Mucosa of rectum (tissue), 2 donors: ENCODE measurements around the gene ATP6AP1.
A peak's percentile ranks its signal among the peaks of the same experiment; 100 is the strongest.

ENCODE experiments used
- H3K27ac ChIP-seq, 2 donors: one replicate each; pipeline ENCODE4 v1.7.0; 2013; ENCODE audit warnings: inconsistent platforms in 2 of 2, low read depth in 2 of 2, low read length in 2 of 2
- H3K27me3 ChIP-seq, 2 donors: one replicate each; pipeline ENCODE4 v1.7.0; 2013; ENCODE audit warnings: low read length in 2 of 2; ENCODE audit not compliant: control insufficient read depth in 2 of 2, insufficient read depth in 2 of 2
- H3K36me3 ChIP-seq, 2 donors: one replicate each; pipeline ENCODE4 v1.7.0; 2013; ENCODE audit warnings: low read length in 2 of 2; ENCODE audit not compliant: control insufficient read depth in 2 of 2, insufficient read depth in 2 of 2
- H3K4me1 ChIP-seq, 2 donors: one replicate each; pipeline ENCODE4 v1.7.0; 2013; ENCODE audit warnings: low read length in 2 of 2, mild to moderate bottlenecking in 1 of 2; ENCODE audit not compliant: control insufficient read depth in 2 of 2, insufficient read depth in 2 of 2
- H3K4me3 ChIP-seq, 2 donors: one replicate each; pipeline ENCODE4 v1.7.0; 2013; ENCODE audit warnings: low read length in 2 of 2
- H3K9ac ChIP-seq, 2 donors: one replicate each; pipeline ENCODE4 v1.7.0; 2013; ENCODE audit warnings: low read length in 2 of 2, low read depth in 1 of 2, mild to moderate bottlenecking in 1 of 2
- H3K9me3 ChIP-seq, 2 donors: one replicate each; pipeline ENCODE4 v1.7.0; 2013; ENCODE audit warnings: low read length in 2 of 2; ENCODE audit not compliant: control insufficient read depth in 2 of 2
- donor health status: healthy.
- donor health status: Normal muscosa, but diverticular disease.

The ATP6AP1 gene

DNA sequence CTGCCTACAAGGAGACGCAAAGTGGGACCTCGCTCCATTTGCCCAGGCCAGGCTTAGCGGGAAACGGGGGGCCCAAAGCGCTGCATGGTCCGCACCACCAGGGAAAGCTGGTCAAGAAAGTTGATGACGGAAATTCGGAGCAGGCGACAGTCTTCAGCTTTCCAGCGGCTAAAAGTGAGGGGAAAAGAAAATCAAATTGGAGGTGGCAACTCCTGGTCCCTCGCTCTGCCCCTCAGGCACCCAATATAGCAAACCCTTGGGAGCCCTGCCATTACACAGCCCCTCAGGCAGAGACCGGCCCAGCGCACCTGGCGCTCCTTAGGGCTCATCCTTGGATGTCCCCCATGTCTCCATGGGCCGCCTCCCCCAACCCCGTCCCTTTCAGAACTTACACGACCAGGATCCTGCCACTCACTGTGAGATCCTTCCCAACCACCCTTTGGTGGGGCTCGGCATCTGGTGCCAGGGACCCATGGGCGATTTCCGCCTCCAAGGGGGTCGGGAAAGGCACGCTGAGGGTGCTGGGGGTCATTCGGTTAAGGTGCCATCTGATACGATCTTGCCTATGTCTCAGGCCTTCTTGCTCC is 49.5 kb downstream of the ATP6AP1 start:
- no peaks in the 10 kb centered on the region for H3K9me3 ChIP-seq
- peak overlapping the region; percentile 32 to 65 for H3K9ac ChIP-seq
- peaks cover 0 to 4% of the 10 kb centered on the region in 2 donors for H3K27me3 ChIP-seq
- H3K27ac ChIP-seq: peak overlapping the region in 1 of 2 donors; percentile 86
- peak overlapping the region; percentile 59 to 72 for H3K4me3 ChIP-seq
- H3K4me1 ChIP-seq: peaks cover 4 to 5% of the 10 kb centered on the region in 2 donors
- peaks cover 0 to 3% of the 10 kb centered on the region in 2 donors for H3K36me3 ChIP-seq

DNA sequence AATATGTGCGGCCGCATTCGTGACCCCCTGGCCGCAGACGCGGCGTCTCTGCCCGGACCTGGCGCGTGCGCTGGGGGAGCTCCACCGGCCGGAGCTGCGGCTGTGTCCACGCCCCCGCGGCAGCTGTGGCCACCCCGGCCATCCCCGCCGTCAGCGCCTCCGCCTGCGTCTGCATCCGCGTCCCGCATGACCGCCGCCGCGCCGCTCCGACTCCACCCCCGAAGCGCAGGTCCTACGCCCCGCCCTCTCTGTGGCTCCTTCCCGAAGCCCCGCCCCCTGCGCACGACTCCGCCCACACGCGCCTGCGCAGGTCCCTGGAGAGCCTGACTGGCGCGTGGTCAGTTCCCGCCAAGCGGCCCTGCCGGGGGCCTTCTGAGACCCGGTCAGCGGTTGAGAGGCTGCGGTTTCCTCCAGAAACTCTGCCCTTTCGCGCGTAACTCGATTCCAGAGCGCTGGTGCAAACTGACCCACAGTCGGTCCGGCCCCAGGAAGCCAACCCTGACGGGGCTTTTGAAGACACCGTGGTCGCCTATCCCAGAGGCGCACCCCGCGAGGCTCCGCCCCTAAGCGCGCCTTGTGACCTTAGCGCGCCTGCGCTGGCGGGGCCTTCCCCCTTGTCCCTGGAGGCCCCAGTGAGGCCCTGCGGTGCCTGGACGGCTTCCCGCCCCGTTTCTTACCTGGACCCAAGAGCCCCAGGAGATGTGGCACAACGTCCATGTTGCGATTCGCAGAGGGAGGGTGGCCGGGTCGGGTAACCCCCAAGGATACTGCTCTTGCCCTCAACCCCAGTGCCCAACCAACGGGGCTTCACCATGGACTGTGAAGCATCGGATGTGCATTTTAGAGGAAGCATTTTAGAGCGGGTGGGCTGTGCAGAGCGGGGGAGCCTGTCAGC is 50.5 kb downstream of the ATP6AP1 start, which contains the start of gene LAGE3:
Gene LAGE3, minus strand, starts transcription at position 554 of the 895 bp plus-strand sequence. Its CDS starts 366 bp downstream, at position 188.
- Histone ChIP-seq H3K4me3 (peak within 1 kb of the TSS; percentile 59 to 72), H3K27me3 (no peaks in the 10 kb centered on the region), H3K9ac (peak within 1 kb of the TSS; percentile 65 to 66), H3K4me1 (peaks cover 4 to 5% of the 10 kb centered on the region in 2 donors), H3K27ac (peak within 1 kb of the TSS; percentile 81 to 86), H3K9me3 (no peaks in the 10 kb centered on the region), H3K36me3 (peaks cover 0 to 3% of the 10 kb centered on the region in 2 donors)

DNA sequence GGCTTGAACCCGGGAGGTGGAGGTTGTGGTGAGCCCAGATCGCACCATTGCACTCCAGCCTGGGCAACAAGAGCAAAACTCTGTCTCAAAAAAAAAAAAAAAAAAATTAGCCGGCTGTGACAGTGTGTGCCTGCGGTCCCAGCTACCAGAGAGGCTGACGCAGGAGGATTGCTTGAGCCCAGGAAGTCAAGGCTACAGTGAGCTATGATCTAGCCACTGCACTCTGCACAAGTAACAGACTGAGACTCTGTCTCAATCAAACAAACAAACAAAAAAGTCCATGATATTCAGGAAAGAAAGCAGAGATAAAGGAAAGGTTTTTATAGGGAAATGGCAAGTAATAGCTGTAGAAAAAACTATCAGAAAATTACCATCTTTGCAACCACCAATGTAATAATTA is 52.7 kb downstream of the ATP6AP1 start:
- Histone ChIP-seq H3K9ac (no peak overlapping the region), H3K4me1 (peaks cover 11 to 13% of the 10 kb centered on the region in 2 donors), H3K27ac (no peak overlapping the region), H3K9me3 (no peaks in the 10 kb centered on the region), H3K27me3 (peaks cover 0 to 3% of the 10 kb centered on the region in 2 donors), H3K4me3 (no peak overlapping the region), H3K36me3 (peaks cover 0 to 5% of the 10 kb centered on the region in 2 donors)

DNA sequence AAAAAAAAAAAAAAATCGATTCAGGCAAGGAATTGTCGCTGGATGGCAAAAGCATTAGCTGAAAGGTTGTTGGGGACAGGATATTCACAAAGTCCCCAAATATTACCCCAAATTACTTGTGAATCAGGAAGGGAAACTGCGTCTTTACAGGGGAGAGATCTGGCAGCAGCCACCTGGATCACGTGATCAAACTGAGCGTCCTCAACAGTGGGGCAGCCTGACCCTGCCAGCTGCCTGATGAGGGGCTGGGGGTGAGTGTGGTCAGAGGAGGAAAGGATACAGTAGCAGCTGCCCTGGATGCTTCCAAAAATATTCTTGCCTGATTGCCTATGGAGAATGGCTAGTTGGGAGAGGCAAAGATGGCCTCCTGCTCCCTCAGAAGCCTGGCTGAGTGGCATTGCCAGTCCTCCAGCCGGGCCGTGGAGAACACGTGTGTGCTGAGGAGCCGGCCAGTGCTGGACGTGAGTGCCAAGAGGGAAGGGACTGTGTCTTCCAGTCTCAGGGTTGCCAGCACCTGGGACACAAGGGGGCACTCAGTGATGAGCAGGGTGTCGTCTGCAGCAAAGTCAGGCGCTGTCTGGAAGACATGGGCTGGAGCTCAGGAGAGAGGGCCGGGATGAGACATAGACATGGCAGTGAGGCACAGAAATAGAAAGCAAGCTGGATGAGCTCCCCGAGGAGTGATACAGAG is 53.6 kb downstream of the ATP6AP1 start:
- Histone ChIP-seq H3K4me3 (no peak overlapping the region), H3K4me1 (peaks cover 14 to 15% of the 10 kb centered on the region in 2 donors), H3K27ac (no peak overlapping the region), H3K9ac (no peak overlapping the region), H3K9me3 (no peaks in the 10 kb centered on the region), H3K27me3 (peaks cover 0 to 3% of the 10 kb centered on the region in 2 donors), H3K36me3 (peaks cover 0 to 5% of the 10 kb centered on the region in 2 donors)

DNA sequence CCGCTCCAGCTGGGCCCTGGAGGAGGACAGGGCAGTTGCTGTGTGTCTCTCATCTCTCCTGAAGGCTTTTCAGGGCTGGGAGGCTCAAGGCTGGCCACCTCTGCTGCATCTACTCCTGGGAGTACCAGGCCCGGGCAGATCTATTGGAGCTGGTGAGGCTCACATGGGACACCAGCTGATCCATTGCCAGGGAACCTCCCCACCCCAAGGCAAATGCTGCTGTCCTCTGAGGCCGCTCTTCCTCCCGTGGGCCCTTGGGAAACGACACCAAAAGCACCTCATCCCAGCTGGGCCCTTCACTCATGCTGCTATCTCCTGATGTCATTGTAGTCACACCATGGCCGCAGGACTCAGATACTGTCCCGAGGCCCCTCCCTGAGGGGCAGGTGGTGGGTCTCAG is 54.3 kb downstream of the ATP6AP1 start:
- Histone ChIP-seq H3K4me3 (no peak overlapping the region), H3K27ac (no peak overlapping the region), H3K9ac (no peak overlapping the region)

DNA sequence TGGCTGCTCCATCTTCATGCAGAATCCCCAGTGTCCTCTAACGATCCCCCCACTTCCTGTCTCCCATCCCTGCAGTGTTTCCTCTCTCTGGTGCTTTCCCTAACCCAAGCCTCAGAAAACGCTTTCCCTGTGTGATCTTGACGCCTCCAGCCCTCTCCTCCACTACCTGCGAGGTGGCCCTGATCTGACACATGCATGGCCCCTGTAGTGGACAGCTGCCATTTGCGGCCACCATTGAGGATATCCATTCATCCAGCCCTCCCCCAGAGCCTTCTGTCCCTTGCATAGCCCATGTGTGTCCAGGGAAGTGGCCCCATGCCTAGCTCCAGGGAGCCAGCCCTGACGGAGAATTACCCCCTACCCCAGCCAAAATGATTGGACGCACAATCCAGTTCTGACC is 54.8 kb downstream of the ATP6AP1 start:
- H3K27me3 ChIP-seq: peaks cover 0 to 3% of the 10 kb centered on the region in 2 donors
- no peak overlapping the region for H3K27ac ChIP-seq
- no peak overlapping the region for H3K9ac ChIP-seq
- peaks cover 0 to 5% of the 10 kb centered on the region in 2 donors for H3K36me3 ChIP-seq
- H3K9me3 ChIP-seq: no peaks in the 10 kb centered on the region
- H3K4me3 ChIP-seq: no peak overlapping the region
- H3K4me1 ChIP-seq: peaks cover 11 to 15% of the 10 kb centered on the region in 2 donors

More for the DNA sequence above, 54.3 kb downstream of the ATP6AP1 start:
- Histone ChIP-seq H3K9me3 (no peaks in the 10 kb centered on the region), H3K27me3 (peaks cover 0 to 3% of the 10 kb centered on the region in 2 donors), H3K4me1 (peaks cover 15 to 16% of the 10 kb centered on the region in 2 donors), H3K36me3 (peaks cover 0 to 5% of the 10 kb centered on the region in 2 donors)

DNA sequence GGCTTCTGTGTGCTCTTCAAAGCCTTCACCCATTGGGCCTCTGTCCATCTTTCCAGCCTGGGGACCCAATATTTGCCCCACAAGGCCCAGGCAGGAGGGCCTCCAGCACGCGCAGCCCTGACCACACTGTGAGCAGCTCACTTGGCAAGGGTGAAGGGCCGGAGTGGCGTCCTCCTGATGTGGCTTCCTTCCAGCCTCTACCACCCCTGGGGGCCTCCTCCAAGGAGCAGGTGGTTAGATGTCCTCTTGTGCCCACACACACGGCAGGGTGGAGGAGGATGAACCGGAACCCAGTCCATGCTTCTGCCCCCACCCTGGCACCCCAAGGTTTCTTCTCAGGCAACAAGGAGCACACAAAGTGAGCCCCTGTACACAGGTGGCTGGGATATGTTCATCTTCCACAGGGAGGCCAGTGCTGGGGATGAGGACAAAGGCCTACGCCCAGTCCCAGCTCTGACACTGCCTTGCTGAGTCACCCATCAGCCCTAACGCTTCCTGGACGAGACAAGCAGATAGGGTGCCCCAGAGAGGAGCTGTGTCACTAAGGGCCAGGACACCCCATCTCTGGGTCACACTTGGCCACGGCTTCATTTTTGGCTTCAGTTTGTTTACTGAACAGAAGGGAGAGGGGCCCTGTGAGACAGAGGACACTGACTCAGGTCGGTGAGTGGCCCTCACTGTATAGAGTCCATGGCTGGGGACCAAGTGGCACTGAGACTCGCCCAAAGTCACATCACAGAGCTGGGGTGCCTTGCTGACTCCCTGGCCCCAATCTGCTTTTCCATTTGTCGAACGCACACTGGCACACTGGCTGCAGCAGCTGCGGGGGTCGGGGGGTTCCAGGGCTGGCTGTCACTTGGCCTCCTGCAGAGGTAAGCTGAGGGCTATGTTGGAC is 56.0 kb downstream of the ATP6AP1 start:
- Histone ChIP-seq H3K27me3 (peaks cover 0 to 3% of the 10 kb centered on the region in 2 donors), H3K36me3 (peaks cover 0 to 5% of the 10 kb centered on the region in 2 donors), H3K4me1 (peaks cover 14 to 18% of the 10 kb centered on the region in 2 donors), H3K9me3 (no peaks in the 10 kb centered on the region), H3K4me3 (no peak overlapping the region), H3K27ac (no peak overlapping the region), H3K9ac (no peak overlapping the region)

DNA sequence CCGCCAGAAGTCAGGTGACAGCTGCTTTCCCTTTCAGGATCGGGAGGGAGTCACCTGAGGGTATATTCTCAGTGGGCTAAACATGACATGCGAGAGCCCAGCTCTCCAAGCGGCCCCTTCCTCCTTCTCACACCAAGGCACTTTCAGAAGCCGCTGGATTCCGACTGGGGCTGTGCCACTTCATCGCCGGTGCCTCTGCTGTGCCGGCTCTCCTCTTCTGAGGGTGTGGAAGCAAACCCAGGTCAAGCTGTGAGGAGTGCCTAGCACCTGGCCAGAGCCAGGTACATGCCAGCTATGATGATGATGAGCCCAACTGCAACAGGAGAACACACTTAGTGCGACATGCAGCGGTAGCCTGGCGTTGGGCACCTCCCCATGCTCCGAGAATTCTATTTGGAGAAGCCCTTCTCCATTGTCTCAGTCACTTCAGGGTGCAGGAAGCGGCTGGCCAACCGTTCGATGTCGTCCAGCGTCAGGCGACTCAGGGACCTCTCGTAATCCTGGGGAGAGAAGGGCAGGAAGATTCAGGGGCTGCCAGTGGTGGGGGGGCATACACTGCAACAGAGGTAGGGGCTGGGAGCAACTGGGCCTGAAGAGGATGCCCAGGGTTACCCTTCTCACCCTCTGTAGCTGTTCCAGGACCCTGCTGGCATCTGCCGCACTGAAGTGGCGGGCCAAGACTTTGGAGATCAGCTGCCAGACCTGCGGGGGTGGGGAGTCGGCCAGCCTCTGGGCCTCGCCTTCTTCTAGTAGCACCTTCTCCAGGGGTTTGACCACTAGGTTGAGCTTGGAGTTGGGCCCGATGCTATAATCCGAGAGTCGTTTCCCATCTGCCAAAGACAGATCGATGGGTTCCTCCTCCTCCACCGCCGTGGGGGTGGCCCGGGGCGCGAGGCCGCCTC is 56.9 kb downstream of the ATP6AP1 start:
- Histone ChIP-seq H3K27me3 (peaks cover 0 to 3% of the 10 kb centered on the region in 2 donors), H3K9ac (peak overlapping the region; percentile 65 to 75), H3K27ac (peak overlapping the region; percentile 71 to 76), H3K4me3 (peak overlapping the region; percentile 65), H3K9me3 (no peaks in the 10 kb centered on the region), H3K36me3 (peaks cover 0 to 5% of the 10 kb centered on the region in 2 donors), H3K4me1 (peaks cover 19 to 21% of the 10 kb centered on the region in 2 donors)
